HS-27A (cell line): ENCODE measurements around the gene DERL2.
A peak's percentile ranks its signal among the peaks of the same experiment; 100 is the strongest.

ENCODE experiments used
- DNase-seq: peaks from one replicate; pipeline ENCODE4 v3.0.0-alpha.2; 2012; ENCODE audit warnings: low read depth, missing footprints

DERL2 gene

DNA sequence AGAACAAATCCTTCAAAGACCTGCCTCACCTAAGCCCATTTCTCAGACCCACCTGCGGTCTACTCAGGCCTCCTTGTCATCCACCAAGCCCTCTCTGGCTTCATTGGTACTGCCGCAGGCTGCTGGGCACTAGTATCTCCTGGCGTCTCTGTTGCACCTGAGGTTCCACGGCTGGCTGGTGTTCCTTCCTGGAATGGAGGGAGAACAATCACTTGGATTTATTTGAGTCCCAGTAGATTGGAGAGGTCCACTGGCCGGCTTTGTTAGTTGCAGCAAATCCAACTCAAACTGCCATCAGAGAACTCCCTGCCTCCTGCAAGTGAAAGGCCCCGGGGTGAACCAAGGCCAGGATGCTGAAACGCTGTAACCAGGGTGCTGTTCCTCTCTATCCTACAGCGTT, 15.7 kb upstream of the DERL2 start:
- no peak for DNase-seq

DNA sequence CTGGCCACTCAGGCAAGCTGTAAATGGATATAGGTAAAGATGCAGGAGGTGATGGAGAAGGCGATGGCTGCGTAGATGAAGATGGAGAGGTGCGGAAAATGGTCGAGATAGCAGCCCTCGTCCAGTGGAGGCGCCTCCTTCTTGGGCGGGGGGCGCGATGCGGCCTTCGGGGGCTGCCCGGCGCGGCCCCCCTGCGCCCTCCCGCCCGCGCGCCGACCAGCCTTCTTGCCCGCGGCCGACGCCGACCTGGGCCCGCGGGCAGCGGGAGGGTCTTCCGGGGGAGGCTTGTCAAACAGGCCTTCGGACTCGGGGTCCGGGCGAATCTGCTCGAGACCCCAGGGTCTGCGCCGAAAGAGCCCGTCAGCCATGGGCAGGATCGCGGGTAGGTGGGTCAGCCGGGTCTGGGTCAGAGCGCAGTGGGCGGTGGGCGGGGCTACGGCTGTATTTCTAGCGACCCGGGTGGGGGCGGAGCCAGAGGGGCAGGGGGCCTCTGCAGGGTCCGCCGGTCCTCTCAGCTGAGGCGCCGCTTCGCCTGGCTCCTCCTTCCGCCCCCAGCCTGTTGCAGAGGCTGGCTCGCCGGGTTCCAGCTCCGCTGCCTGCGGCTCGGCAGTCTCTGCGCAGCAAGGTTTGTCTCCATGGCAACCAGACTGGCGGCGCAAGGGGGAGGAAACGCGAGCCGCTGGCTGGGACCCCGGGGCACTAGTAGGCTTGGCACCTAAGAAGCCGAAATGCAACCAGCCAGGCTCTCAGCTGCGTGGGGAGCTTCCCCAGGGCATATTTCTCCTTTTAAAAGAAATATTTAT, 14.8 kb upstream of the DERL2 start:
- DNase-seq: no peak

DNA sequence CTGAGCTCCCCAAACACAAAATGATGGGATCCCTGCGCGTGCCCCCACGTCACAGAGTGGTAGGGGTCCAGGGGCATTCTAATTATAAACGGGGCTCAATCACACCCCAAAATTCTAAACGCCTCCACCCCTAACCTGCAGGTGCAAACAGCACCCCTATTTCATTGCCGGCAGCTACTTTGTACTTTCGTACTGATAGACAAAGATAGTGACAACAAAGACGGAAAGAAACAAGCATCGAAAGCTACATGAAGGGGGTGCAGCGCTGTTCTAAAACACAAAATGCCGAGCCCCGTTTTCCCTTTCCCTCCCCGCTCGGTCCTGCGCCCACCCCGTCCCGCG, 14.2 kb upstream of the DERL2 start:
- no peak for DNase-seq

DNA sequence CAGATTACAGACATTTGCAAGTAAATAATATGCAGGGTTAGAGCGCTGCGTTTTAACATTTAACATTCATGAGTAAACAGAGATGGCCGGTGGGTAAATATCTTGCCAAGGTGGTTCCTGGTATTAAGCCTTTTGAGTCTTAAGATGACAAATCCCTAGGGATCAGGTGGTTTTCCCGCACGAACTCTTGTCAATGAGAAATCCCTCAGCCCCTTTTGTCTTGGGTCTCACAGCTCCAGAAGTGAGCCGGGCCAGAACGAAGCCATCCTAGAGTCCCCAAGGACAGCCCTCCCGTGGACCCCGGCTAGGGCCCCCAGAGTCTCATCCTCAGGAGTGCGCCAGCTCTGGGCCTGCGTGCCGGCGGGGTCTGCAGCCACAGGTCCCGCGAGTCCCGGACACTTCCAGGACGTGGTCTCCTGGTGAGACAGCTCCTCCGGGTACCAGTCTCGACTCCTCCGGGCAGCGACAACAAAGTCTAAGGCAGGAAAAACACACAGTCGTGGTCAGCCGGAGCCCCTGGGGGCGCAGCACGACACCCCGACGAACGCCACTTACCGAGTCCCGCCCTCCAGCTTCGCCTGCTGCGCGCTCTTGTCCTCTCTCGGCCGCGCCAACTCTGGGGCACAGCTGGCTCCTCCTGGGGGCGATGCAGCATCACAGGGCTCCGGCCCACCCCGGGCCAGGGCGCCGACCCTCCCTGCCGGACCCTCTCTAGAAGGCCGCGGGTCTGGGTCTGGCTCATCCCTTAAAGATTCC, 13.7 kb upstream of the DERL2 start:
- DNase-seq: no peak

DNA sequence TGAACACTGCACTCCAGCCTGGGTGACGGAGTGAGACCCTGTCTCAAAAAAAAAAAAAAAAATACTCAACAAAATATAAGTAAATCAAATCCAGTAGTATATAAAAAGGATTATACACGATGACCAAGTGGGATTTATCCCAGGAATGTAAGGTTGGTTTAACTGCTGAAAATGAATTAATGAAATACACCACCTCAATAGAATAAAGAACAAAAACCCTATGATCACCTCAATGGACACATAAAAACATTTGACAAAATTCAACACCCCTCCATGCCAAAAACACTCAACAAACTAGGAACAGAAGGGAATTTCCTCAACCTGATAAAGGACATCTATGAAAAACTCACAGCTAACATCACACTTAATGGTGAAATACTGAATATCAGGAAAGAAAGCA, 7.0 kb upstream of the DERL2 start:
- DNase-seq: no peak

DNA sequence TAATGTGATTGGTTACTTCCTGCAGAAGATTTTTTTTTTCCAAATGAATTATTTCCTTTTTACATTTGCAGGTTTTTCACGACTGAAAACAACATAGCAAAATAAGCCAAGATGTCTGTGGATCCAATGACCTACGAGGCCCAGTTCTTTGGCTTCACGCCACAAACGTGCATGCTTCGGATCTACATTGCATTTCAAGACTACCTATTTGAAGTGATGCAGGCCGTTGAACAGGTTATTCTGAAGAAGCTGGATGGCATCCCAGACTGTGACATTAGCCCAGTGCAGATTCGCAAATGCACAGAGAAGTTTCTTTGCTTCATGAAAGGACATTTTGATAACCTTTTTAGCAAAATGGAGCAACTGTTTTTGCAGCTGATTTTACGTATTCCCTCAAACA, 2.8 kb upstream of the DERL2 start:
- no peak for DNase-seq

DNA sequence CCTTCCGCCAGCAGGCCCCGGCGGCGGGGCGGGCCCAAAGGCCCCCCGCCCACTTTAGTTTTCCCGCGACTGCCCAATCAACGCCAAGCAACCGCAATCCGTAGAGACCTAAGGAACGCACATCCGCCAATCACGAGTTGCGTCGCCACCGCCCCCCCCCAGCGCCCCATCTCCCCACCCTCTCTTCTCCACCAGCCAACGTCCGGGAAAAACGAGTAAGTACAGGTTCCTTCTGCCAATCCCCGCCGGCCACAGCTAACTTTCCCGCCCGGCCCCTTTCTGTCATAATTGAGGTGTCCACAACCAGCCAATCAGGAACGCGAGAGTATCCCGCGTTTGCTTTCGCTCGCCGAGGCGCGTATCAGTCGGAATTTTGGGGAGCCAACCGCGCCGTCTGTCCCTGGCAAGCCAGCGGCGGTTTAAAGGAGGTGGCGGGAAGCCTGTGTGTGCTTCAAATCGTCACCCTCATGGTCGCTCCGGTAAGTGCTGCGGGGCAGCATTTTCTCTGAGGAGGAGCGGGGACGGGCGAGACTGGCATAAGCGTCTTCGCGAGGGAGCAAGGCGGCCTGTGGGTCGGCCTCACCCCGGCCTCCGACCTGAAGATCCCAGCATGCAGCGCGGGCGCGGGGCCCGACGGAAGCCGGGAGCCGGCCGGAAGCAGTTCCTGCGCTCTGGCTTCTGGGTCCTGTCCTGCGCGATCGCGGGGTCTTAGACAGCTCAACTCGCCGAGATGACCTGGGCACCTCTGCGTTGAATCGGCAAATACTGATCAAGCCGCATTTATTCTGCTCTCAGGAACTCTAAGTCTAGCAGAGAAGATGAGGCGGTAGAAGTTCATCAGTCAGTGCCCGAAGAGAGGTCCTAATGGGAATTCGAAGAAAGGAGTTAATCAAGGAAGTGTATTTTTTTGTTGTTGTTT, 487 bp upstream of the DERL2 start, which contains the start of gene MIS12:
Gene MIS12 (plus strand): TSS at position 361 of the 919 bp plus-strand sequence. CDS start 2,297 bp downstream, outside the sequence.
- peak; percentile 85 for DNase-seq

DNA sequence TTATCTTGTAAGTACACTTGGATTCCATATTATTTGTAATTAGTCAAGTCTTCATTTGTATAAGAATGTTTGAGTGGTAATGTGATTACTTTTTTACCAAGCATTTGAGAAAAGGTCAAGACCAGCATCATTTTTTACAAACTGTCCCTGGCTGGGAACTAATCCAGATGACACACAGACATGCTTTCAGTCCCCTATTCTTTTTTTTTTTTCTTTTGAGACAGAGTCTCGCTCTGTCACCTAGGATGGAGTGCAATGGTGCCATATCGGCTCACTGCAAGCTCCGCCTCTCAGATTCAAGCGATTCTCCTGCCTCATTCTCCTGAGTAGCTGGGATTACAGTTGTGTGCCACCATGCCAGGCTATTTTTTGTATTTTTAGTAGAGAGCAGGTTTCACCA, 4.5 kb downstream of the DERL2 start:
- DNase-seq: no peak

DNA sequence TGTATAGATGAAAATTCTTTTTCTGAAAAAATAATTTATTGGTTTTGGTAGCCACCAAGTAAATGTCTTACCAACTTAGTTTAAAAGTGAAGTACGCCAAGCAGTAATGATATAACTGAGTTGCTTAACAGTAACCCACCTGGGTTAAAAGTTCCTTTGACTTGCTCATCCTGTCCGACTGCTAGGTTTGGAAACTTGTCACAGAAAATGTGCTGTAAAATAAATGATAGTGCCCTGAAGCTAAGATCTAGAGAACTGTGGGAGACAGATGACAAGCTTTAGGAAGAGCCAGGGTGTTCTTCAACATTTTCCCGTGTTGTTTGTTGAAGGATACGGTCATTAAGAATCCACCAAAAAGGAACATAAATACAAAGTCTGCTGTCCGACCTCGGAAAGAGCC, 5.0 kb downstream of the DERL2 start:
- DNase-seq: no peak

DNA sequence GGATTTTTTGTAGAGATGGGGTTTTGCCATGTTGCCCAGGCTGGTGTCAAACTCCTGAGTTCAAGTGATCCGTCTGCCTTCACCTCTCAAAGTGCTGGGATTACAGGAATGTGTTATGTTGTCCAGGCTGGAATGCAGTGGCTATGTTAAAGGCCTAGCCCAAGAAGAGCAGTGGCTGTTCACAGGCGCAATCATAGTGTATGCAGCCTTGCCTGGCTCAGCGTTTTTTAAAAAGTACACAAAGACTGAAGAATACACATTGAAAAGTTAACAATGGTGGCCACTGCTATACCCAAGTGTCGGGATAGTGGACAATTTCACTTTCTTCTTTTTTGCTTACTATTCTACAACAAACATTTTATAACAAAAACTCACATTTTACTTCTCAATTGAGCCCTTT, 7.0 kb downstream of the DERL2 start:
- no peak for DNase-seq

DNA sequence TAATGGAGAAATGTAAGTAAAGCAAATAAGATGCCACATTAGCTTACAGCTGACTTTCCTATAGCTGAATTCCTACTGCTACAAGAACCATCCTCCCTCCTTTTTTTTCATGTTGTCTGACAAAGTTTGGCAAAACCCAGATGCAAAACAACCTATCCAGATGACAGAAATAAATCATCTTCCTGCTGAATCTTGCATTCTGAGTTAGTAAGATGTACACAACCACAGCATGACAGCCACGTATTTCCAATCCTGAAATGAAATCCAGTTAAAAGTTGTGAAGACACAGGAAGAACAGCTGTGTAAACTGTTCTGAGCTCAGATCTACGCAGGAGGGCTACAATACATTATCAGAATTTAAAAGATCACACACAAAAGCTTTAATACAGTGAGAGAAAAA, 12.1 kb downstream of the DERL2 start:
- no peak for DNase-seq

DNA sequence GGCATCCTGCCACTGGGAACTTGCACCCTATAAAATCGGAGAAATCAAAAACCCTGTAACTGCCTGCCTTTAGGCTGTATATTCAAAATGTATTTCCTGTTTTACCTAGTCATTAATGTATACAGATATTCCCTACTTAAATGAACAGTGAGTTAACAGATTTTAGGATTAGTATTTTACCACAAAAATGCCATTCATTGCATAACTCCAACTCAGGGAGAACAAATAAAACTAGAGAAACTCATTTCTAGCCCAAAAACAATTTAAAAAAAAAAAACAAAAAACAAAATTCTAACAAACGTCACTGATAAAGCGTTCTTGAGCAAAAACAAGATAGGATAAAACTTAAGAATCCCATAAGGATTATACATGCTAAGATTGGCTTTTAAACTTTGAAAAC, 13.5 kb downstream of the DERL2 start:
- no peak for DNase-seq

DNA sequence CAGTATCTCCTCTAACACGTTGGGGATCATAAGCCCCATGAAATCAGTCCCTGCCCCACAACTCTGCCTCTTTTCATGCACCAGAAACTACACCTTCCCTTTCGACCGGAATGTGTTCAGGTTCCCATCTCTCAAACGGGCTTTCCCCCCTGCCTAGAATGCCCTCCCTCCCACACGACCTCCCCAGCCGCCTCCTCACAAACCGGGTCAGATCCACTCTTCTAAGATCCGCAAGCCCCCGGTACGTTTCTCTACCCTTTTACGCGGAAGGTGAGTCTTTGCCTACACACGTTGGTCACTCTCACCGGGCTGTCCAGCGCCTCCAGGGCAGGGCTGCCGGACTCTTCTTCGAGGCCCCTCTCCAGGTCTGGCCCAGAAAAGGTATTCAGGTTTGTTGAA, 17.9 kb downstream of the DERL2 start:
- DNase-seq: no peak

DNA sequence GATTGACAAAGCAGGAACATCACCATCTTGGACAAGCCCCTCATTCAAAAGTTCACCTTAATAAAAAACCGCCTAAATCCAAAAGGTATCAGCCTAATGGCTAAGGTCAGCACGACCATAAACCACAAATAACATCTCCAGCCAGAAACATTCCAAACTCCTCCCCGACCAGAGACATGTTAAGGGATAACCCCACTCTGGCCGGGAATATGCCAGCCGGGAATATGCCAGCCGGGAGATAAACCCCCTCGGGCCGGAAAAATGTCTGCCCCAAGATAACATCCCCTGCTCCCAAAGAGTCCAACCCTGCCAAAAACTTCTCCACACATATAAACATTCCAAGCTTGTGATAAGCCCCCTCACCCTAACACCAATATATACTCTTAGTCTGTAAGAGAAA, 18.6 kb downstream of the DERL2 start:
- no peak for DNase-seq

DNA sequence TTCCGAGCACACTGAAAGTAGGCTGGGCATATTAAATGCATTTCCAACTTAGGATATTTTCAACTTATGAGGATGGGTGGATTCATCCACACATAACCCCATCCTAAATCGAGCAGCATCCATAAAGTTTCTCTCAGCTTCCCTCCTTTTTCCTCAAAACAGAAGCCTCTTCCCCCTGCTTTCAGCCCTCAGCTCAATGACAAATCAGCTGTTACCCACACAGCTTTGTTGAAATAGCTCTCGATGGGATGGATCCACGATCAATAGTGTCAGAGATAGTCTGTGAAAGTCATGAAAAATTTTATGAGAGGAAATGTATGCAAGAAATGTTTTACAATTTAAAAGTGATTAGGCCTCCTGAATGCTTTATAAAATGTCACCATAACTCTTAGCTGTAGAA, 19.7 kb downstream of the DERL2 start:
- DNase-seq: no peak

DNA sequence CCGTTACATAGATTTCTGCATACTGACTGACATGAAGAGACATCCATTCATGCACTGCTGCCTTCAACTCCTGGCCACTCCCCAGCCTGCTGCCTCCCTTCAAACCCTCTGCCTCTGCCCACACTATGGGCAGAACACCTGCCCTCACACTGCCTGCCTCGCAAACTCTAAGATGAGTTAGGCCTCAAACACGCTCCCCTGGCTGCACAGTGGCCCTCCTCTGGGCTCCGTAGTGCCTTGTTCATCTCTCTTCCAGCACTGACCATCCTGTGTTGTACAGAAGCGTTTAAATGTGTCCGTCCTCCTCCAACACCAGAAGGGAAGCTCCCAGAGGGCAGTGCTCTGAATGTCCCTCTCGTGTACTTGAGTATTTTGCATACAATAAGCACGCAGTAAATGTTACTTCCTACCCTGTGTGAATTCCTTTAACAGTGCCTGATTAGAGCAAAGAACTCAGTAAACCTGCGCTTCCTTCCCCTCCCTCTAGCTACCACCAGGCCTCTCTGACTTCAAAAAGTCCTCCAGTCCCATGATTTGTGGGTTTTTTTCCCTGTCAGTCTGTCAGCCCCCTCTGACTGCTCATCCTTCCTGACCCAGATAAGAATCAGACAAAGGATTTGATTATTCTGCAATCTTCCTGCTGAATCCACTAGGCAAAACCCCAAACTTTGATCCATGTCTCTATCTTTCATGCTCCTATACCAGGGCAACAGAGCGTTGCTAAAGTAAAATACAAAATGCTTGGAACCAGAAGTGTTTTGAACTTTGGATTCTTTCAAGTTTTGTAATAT, 21.1 kb downstream of the DERL2 start:
- no peak for DNase-seq

DNA sequence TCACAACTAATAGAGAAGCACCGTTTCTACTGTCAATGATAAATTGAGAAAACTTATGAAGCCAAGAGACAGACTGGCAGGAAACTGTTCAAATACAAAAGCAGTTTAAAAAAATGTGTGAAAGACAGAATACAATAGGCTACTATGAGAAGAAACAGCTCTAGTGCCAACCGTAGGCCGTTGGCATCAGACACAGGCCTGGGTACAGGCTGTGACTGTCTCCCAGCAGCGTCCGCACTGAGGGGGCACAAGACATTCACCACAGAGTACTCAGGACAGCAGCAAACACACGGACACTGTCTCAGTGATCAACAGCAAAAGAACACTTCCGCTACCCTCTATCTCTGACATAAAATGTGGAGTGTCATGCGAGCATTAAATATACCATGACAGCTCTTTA, 39.2 kb downstream of the DERL2 start:
- no peak for DNase-seq

DNA sequence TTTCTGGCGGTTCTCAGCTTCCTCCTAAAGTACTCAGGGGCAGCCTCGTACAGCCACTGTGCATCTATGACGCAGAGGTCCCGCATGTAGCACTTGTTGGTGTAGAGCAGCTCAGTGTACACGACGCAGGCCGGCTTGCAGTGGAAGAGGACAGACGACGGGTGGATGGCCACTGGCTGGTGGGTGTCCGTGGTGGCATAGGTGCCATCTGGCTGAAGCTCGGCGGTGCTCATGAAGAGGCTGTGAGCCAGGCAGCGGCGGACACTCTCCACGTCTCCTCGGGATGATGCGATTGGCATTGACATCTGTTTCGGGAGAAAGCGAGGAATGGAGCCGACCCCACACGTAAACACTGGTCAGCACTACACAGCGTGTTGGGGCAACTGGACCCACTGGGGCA, 41.8 kb downstream of the DERL2 start:
- DNase-seq: no peak

DNA sequence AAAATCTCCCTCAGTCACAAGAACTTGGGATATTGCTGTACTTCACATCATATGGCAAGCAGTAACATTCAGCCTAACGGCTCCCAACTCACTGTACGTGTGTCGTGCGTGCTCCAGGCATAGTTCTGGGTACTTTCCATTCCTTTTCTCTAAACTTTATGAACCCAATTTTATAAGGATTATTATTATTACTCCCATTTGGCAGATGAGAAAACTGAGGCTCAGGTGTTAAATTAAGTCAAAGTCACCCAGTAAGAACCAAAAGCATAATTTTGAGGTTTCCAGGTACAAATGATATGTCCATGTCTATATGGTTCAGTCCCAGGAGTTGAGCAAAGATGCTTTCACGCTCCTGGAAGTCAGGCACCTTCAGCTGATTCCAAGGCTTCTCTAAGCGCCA, 42.2 kb downstream of the DERL2 start:
- DNase-seq: no peak

DNA sequence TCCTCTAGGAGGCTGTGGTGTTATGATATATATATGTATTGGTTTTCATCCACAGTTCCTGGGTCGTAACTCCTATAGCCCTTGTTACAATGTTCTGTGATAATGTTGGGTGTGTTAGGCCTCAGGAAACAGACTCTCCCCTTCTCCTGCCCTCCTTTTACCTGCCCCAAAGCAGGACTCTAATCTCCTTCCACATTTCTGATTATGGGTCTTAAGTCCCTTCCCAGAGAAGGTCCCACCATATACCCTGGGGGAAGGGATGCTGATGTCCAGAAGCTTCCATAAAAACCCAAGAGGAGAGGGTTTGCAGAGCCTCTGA, 46.6 kb downstream of the DERL2 start:
- DNase-seq: no peak

DNA sequence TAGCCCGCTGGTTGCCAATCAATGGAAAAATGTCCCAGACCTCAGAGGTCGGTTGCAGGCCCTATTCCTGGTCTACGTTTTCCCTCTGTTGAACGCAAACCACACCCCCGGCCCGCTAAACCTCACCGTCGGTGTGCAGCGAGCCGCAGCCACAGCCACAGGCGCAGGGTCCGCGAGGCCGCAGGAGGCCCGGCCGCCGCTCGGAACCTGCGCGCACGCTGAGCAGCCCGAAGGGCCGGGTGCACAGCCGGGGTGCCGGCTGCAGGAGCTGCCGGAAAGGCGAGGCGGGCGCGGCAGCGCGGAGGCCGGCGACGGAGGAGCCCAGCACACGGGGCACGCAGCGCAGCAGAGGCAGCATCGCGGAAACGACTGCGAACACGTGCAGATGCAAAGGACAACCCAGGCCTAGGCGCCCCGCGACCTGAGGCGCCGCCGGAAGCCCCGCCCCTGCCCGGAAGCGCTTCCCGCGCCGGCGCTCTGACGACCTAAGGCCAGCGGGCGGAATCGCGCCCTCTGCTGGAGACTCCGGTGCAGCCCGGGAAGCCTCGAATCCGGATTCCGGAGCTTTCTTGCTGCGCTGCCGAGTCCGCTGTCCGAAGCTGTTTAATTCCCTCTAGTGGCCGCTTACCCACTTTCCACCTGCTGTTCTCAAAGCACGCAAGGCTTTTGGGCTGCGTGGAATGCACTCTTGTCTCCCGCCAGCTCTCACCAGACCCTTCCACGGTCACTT, 47.1 kb downstream of the DERL2 start, which contains the start of gene C1QBP:
Gene C1QBP (minus strand): TSS at position 440 of the 730 bp plus-strand sequence. CDS start 82 bp downstream, at position 358.
- DNase-seq: peak; percentile 40
